Neural cell (in vitro differentiated cells): ENCODE measurements around the gene RPS6KA2. TPM values are rescaled to one million over a fixed set of nuclear protein-coding genes. Genes with fewer than 3 reads are reported as not detected.

ENCODE experiments used
- H2AFZ ChIP-seq: fragments of 200-600, 300-800 bp; sonication (generic), shearing (Covaris generic); 2 replicates; pipeline ENCODE4 v1.6.0; 2014; ENCODE audit warnings: low read depth, mild to moderate bottlenecking, antibody characterized with exemption, low read length, moderate library complexity
- H3F3A ChIP-seq: fragments of 200-600 bp; shearing (Covaris generic); 2 replicates; pipeline ENCODE4 v1.6.1; 2016; ENCODE audit warnings: mild to moderate bottlenecking, moderate library complexity, mixed read lengths, antibody characterized with exemption, low read length; ENCODE audit not compliant: insufficient read depth, poor library complexity, severe bottlenecking
- H3K27ac ChIP-seq: fragments of 200-600, 300-800 bp; sonication (generic), shearing (Covaris generic); 2 replicates; pipeline ENCODE4 v1.5.1; 2014; ENCODE audit warnings: mild to moderate bottlenecking, low read length, moderate library complexity
- H3K27me3 ChIP-seq: fragments of 300-800, 200-600 bp; sonication (generic), shearing (Covaris generic); 2 replicates; pipeline ENCODE4 v1.6.0; 2014; ENCODE audit warnings: mild to moderate bottlenecking, low read depth, low read length, moderate library complexity; ENCODE audit not compliant: insufficient read depth
- H3K36me3 ChIP-seq: fragments of 300-800, 200-600 bp; sonication (generic), shearing (Covaris generic); 2 replicates; pipeline ENCODE4 v1.5.1; 2014; ENCODE audit warnings: mild to moderate bottlenecking, antibody characterized with exemption, low read length, moderate library complexity; ENCODE audit not compliant: insufficient read depth
- H3K4me2 ChIP-seq: fragments of 300-800, 200-600 bp; sonication (generic), shearing (Covaris generic); 2 replicates; pipeline ENCODE4 v1.6.0; 2014; ENCODE audit warnings: mild to moderate bottlenecking, low read length
- H3K4me3 ChIP-seq: fragments of 300-800, 200-600 bp; sonication (generic), shearing (Covaris generic); 2 replicates; pipeline ENCODE4 v1.5.1; 2014; ENCODE audit warnings: mild to moderate bottlenecking, low read length, moderate library complexity
- H3K79me2 ChIP-seq: fragments of 200-600 bp; shearing (Covaris generic); replicated peaks from 2 replicates; pipeline ENCODE4 v1.6.0; 2014; ENCODE audit warnings: mild to moderate bottlenecking, low read length, moderate library complexity; ENCODE audit not compliant: insufficient read depth
- H3K9ac ChIP-seq: fragments of 300-800, 200-600 bp; sonication (generic), shearing (Covaris generic); 2 replicates; pipeline ENCODE4 v1.6.1; 2016; ENCODE audit warnings: mild to moderate bottlenecking, low read length, mixed read lengths
- H3K9me2 ChIP-seq: fragments of 200-600 bp; shearing (Covaris generic); 2 replicates; pipeline ENCODE4 v1.6.1; 2016; ENCODE audit warnings: mild to moderate bottlenecking, low read length, mixed read lengths; ENCODE audit not compliant: insufficient read depth
- H3K9me3 ChIP-seq: fragments of 200-600, 300-800 bp; sonication (generic), shearing (Covaris generic); 2 replicates; pipeline ENCODE4 v1.6.1; 2016; ENCODE audit warnings: mild to moderate bottlenecking, mixed run types, low read length, moderate library complexity, mixed read lengths
- H4K20me1 ChIP-seq: fragments of 200-600 bp; shearing (Covaris generic); 2 replicates; pipeline ENCODE4 v1.6.1; 2016; ENCODE audit warnings: mild to moderate bottlenecking, mixed run types; ENCODE audit not compliant: insufficient read depth
- EP300 ChIP-seq: fragments of 450-650 bp; conservative IDR thresholded peaks from 2 replicates; pipeline ENCODE4 v1.6.1; 2014; ENCODE audit warnings: antibody characterized with exemption, mild to moderate bottlenecking, moderate library complexity; ENCODE audit not compliant: poor library complexity, severe bottlenecking
- EZH2 ChIP-seq: fragments of 200-600, 300-800 bp; shearing (Covaris generic), sonication (generic); IDR thresholded peaks from 2 replicates; pipeline ENCODE4 v1.6.1; 2014; ENCODE audit warnings: antibody characterized with exemption, low read length, borderline replicate concordance, mild to moderate bottlenecking; ENCODE audit not compliant: insufficient read depth, poor library complexity, severe bottlenecking
- MXI1 ChIP-seq: fragments of 450-650 bp; conservative IDR thresholded peaks from 2 replicates; pipeline ENCODE4 v1.6.1; 2014; ENCODE audit warnings: antibody characterized with exemption, mild to moderate bottlenecking; ENCODE audit not compliant: poor library complexity, severe bottlenecking
- POLR2AphosphoS5 ChIP-seq: IDR thresholded peaks from 2 replicates; pipeline ENCODE4 v1.6.1; 2012
- RAD21 ChIP-seq: fragments of 450-650 bp; conservative IDR thresholded peaks from 2 replicates; pipeline ENCODE4 v1.6.1; 2014; ENCODE audit warnings: antibody characterized with exemption, mild to moderate bottlenecking, moderate library complexity
- SMC3 ChIP-seq: fragments of 450-650 bp; conservative IDR thresholded peaks from 2 replicates; pipeline ENCODE4 v1.6.1; 2014; ENCODE audit warnings: antibody characterized with exemption, mild to moderate bottlenecking, moderate library complexity; ENCODE audit not compliant: poor library complexity
- TAF1 ChIP-seq: IDR thresholded peaks from 2 replicates; pipeline ENCODE4 v1.6.1; 2012; ENCODE audit warnings: low read depth
- polyA plus RNA-seq: library from polyadenylated mRNA; depleted of rRNA; stranded (reverse); fragments of >200 nt; gene quantifications from 2 replicates; pipeline ENCODE4 v1.2.3, GENCODE V29; 2014
- TF ChIP-seq, protein P1 (sequence below): fragments of 450-650 bp; IDR thresholded peaks from 2 replicates; pipeline ENCODE4 v1.5.1; 2014; ENCODE audit warnings: antibody characterized with exemption, mild to moderate bottlenecking, moderate library complexity; ENCODE audit not compliant: poor library complexity, severe bottlenecking
- TF ChIP-seq, protein P2 (sequence below): IDR thresholded peaks from 2 replicates; pipeline ENCODE4 v1.6.1; 2012; ENCODE audit warnings: borderline replicate concordance

RPS6KA2 gene
- polyA plus RNA-seq, 1 donor from 2014 or later, result 34.3 TPM

DNA sequence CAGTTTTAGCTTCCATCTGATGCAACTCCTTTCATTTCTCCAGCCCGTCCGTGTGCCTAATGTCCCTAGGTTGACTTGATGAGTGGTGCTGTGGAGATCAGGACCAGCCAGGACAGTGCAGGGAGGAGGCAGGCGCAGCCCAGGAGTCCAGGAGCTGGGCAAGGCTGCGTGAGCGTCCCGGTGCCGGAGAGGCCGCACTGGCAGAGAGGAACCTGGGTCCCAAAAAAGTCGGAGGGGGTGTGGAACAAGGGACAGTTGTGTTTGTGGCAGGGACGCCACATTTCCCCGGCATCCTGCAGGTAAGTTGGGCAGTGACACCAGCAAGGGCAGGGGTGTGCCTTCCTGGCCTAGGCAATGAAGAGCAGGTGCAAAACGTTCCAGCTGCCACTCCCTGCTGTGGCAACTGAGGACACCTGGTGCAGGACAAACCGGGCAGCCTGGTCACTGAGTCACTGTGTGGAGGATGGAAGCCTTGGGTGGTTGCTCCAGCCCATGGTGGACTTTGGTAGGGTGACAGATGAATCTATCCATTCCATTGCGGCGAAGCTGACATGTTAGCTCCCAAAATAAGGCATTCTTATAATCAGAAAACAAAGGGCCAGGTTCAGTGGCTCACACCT lies 93.7 kb downstream of the RPS6KA2 start:
- no peak overlapping the region for H3K27ac ChIP-seq
- TF ChIP-seq MXI1 (no peak), TAF1 (no peak), SMC3 (no peak), RAD21 (no peak), EZH2 (no peak), EP300 (no peak), POLR2AphosphoS5 (no peak)
- TF ChIP-seq, protein P1, sequence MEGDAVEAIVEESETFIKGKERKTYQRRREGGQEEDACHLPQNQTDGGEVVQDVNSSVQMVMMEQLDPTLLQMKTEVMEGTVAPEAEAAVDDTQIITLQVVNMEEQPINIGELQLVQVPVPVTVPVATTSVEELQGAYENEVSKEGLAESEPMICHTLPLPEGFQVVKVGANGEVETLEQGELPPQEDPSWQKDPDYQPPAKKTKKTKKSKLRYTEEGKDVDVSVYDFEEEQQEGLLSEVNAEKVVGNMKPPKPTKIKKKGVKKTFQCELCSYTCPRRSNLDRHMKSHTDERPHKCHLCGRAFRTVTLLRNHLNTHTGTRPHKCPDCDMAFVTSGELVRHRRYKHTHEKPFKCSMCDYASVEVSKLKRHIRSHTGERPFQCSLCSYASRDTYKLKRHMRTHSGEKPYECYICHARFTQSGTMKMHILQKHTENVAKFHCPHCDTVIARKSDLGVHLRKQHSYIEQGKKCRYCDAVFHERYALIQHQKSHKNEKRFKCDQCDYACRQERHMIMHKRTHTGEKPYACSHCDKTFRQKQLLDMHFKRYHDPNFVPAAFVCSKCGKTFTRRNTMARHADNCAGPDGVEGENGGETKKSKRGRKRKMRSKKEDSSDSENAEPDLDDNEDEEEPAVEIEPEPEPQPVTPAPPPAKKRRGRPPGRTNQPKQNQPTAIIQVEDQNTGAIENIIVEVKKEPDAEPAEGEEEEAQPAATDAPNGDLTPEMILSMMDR, result no peak
- TF ChIP-seq, protein P2, sequence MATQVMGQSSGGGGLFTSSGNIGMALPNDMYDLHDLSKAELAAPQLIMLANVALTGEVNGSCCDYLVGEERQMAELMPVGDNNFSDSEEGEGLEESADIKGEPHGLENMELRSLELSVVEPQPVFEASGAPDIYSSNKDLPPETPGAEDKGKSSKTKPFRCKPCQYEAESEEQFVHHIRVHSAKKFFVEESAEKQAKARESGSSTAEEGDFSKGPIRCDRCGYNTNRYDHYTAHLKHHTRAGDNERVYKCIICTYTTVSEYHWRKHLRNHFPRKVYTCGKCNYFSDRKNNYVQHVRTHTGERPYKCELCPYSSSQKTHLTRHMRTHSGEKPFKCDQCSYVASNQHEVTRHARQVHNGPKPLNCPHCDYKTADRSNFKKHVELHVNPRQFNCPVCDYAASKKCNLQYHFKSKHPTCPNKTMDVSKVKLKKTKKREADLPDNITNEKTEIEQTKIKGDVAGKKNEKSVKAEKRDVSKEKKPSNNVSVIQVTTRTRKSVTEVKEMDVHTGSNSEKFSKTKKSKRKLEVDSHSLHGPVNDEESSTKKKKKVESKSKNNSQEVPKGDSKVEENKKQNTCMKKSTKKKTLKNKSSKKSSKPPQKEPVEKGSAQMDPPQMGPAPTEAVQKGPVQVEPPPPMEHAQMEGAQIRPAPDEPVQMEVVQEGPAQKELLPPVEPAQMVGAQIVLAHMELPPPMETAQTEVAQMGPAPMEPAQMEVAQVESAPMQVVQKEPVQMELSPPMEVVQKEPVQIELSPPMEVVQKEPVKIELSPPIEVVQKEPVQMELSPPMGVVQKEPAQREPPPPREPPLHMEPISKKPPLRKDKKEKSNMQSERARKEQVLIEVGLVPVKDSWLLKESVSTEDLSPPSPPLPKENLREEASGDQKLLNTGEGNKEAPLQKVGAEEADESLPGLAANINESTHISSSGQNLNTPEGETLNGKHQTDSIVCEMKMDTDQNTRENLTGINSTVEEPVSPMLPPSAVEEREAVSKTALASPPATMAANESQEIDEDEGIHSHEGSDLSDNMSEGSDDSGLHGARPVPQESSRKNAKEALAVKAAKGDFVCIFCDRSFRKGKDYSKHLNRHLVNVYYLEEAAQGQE, result no peak
- H3K27me3 ChIP-seq, result no peaks in the 10 kb centered on the region
- H4K20me1 ChIP-seq, result no peaks in the 10 kb centered on the region
- no peaks in the 10 kb centered on the region for H3K36me3 ChIP-seq
- no peaks in the 10 kb centered on the region for H3F3A ChIP-seq
- no peak overlapping the region for H2AFZ ChIP-seq
- H3K9me3 ChIP-seq, result no peaks in the 10 kb centered on the region
- H3K79me2 ChIP-seq, result no peaks in the 10 kb centered on the region
- no peak overlapping the region for H3K9ac ChIP-seq
- H3K9me2 ChIP-seq, result no peaks in the 10 kb centered on the region
- H3K4me3 ChIP-seq, result no peak overlapping the region
- no peak overlapping the region for H3K4me2 ChIP-seq

DNA sequence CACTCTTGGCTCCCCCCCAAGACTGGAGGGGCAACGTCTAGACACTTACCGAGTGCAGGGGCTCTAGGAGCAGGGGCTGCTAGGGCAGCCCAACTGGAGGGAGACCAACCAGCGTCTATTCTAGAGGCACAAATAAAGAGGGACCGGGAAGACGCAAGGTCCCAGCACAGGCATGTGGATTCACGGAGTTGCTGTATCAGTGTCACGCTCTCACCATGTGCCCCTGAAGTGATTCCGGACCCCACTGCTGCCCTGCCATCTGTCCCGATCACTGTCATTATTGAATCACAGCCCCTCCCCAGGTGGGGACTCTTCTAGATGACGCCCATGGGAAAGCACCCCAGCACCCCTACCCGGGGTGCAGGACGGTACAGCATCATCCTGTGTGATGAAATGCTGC lies 94.7 kb downstream of the RPS6KA2 start:
- Histone ChIP-seq H3K9me2 (no peaks in the 10 kb centered on the region), H3K9me3 (no peaks in the 10 kb centered on the region), H4K20me1 (no peaks in the 10 kb centered on the region), H3K4me3 (no peak overlapping the region), H2AFZ (no peak overlapping the region), H3F3A (no peaks in the 10 kb centered on the region), H3K27ac (no peak overlapping the region), H3K4me2 (no peak overlapping the region), H3K27me3 (no peaks in the 10 kb centered on the region), H3K36me3 (no peaks in the 10 kb centered on the region), H3K9ac (no peak overlapping the region), H3K79me2 (no peaks in the 10 kb centered on the region)
- TF ChIP-seq RAD21 (no peak), EP300 (no peak), MXI1 (no peak), EZH2 (no peak), POLR2AphosphoS5 (no peak), SMC3 (no peak)
- TF ChIP-seq, protein P1, result no peak
- TF ChIP-seq, protein P2, result no peak
